Measurements from ENCODE around the gene NUDT7.

DNA sequence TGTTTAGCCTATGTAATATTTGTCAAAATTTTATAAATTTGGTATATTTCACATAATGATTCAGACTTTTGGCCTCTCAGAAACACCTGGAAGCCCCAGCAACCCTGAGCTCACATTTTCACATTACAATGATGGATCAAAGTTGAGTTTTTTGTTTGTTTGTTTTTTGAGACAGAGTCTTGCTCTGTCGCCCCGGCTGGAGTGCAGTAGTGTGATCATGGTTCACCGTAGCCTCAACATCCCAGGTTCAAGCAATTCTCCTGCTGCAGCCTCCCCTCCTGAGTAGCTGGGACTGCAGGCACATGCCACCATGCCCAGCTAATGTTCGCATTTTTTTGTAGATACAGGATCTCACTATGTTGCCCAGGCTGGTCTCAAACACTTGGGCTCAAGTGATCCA lies 55.4 kb downstream of the NUDT7 start:
- TF ChIP-seq, protein P1, sequence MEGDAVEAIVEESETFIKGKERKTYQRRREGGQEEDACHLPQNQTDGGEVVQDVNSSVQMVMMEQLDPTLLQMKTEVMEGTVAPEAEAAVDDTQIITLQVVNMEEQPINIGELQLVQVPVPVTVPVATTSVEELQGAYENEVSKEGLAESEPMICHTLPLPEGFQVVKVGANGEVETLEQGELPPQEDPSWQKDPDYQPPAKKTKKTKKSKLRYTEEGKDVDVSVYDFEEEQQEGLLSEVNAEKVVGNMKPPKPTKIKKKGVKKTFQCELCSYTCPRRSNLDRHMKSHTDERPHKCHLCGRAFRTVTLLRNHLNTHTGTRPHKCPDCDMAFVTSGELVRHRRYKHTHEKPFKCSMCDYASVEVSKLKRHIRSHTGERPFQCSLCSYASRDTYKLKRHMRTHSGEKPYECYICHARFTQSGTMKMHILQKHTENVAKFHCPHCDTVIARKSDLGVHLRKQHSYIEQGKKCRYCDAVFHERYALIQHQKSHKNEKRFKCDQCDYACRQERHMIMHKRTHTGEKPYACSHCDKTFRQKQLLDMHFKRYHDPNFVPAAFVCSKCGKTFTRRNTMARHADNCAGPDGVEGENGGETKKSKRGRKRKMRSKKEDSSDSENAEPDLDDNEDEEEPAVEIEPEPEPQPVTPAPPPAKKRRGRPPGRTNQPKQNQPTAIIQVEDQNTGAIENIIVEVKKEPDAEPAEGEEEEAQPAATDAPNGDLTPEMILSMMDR (IDR thresholded peaks at IDR 0.05; ENCODE audit: extremely low read depth in 1 of 2, insufficient read depth in 1 of 2, low read depth in 1 of 2, low read length in 2 of 2) = no peak
- TF ChIP-seq EZH2 (IDR thresholded peaks at IDR 0.05; ENCODE audit: borderline replicate concordance, low read depth, low read length, severe bottlenecking) = no peak
- no peak for TF ChIP-seq MAX (IDR thresholded peaks at IDR 0.05; ENCODE audit: insufficient read depth, insufficient read length)
- no peak for TF ChIP-seq POLR2A (IDR thresholded peaks at IDR 0.05; ENCODE audit: low read depth, low read length)
- TF ChIP-seq POLR2AphosphoS5 (IDR thresholded peaks at IDR 0.05; ENCODE audit: insufficient read depth, low read depth, low read length) = no peak
- no peak for TF ChIP-seq JUN (IDR thresholded peaks at IDR 0.05; ENCODE audit: borderline replicate concordance, insufficient read depth, insufficient read length, low read depth)
- no peak for TF ChIP-seq MYC (IDR thresholded peaks at IDR 0.05; ENCODE audit: low read depth, low read length)

All from endothelial cell of umbilical vein (primary cell).